NAMALWA (cell line): ENCODE results near the gene NEURL1.
"Not testable (repeated sequence)": the region's sequence is repeated elsewhere in the genome, so short reads cannot be mapped to it uniquely, and the experiment has no call there.

Experiments used
- DNase-seq: peaks from one replicate; pipeline ENCODE4 v3.0.0-alpha.2; 2015; ENCODE audit warnings: low spot score

The NEURL1 gene

GRCh38 chr10:103514244-103514643 is 20.7 kb downstream of the NEURL1 start:
- no peak for DNase-seq

- DNase-seq: no peak
Observed at GRCh38 chr10:103517234-103518085, 24.0 kb downstream of the NEURL1 start.

- no peak for DNase-seq
Observed at GRCh38 chr10:103519798-103520197, 26.3 kb downstream of the NEURL1 start.

GRCh38 chr10:103522006-103522405 is 28.5 kb downstream of the NEURL1 start:
- not testable (repeated sequence) for DNase-seq

GRCh38 chr10:103523683-103524082 is 30.2 kb downstream of the NEURL1 start:
- no peak for DNase-seq

- DNase-seq: no peak
Observed at GRCh38 chr10:103525901-103526300, 32.4 kb downstream of the NEURL1 start.

- DNase-seq: not testable (repeated sequence)
Observed at GRCh38 chr10:103527476-103527875, 34.0 kb downstream of the NEURL1 start.

- no peak for DNase-seq
Observed at GRCh38 chr10:103528549-103528948, 35.0 kb downstream of the NEURL1 start.

GRCh38 chr10:103529539-103529938 is 36.0 kb downstream of the NEURL1 start:
- DNase-seq: no peak

GRCh38 chr10:103533827-103534226 is 40.3 kb downstream of the NEURL1 start:
- no peak for DNase-seq

- DNase-seq: no peak
Observed at GRCh38 chr10:103534621-103535498, 41.4 kb downstream of the NEURL1 start.

- DNase-seq: no peak
Observed at GRCh38 chr10:103535595-103535994, 42.1 kb downstream of the NEURL1 start.

- no peak for DNase-seq
Observed at GRCh38 chr10:103539751-103540150, 46.2 kb downstream of the NEURL1 start.

- no peak for DNase-seq
Observed at GRCh38 chr10:103540722-103541121, 47.2 kb downstream of the NEURL1 start.

GRCh38 chr10:103541616-103542015 is 48.1 kb downstream of the NEURL1 start:
- no peak for DNase-seq

- peak; percentile 71 for DNase-seq
Observed at GRCh38 chr10:103542764-103543616, 49.5 kb downstream of the NEURL1 start.

GRCh38 chr10:103543617-103544525 is 50.4 kb downstream of the NEURL1 start:
- no peak for DNase-seq

GRCh38 chr10:103544657-103545310 is 51.3 kb downstream of the NEURL1 start:
- no peak for DNase-seq

GRCh38 chr10:103545366-103545765 is 51.9 kb downstream of the NEURL1 start:
- DNase-seq: no peak

GRCh38 chr10:103545771-103546281 is 52.3 kb downstream of the NEURL1 start:
- DNase-seq: no peak
